Fibroblast of skin of abdomen (primary cell): ENCODE measurements around the gene PATJ.
"Not testable (repeated sequence)": the region's sequence is repeated elsewhere in the genome, so short reads cannot be mapped to it uniquely, and the experiment has no call there.

Experiments
- DNase-seq: peaks from one replicate; pipeline ENCODE4 v3.0.0-alpha.2; 2013

PATJ gene

GRCh38 chr1:62180639-62181038, 438.4 kb downstream of the PATJ start:
- no peak for DNase-seq

GRCh38 chr1:62181532-62181931, 439.3 kb downstream of the PATJ start:
- DNase-seq, result no peak

GRCh38 chr1:62182157-62182556, 439.9 kb downstream of the PATJ start:
- not testable (repeated sequence) for DNase-seq

- DNase-seq, result not testable (repeated sequence)
Measured at GRCh38 chr1:62183164-62184020, 441.1 kb downstream of the PATJ start.

- DNase-seq, result no peak
Measured at GRCh38 chr1:62184336-62184735, 442.1 kb downstream of the PATJ start.

GRCh38 chr1:62185233-62185632, 443.0 kb downstream of the PATJ start:
- not testable (repeated sequence) for DNase-seq

- DNase-seq, result no peak
Measured at GRCh38 chr1:62185677-62186076, 443.4 kb downstream of the PATJ start.

GRCh38 chr1:62187548-62187947, 445.3 kb downstream of the PATJ start:
- DNase-seq, result no peak

GRCh38 chr1:62188111-62188510, 445.8 kb downstream of the PATJ start:
- DNase-seq, result no peak

GRCh38 chr1:62194651-62195544, 452.6 kb downstream of the PATJ start, which contains the start of gene L1TD1:
Gene L1TD1 (plus strand): TSS chr1:62194849. CDS start chr1:62206629, 11,780 bp downstream.
- peak; percentile 14 for DNase-seq

- no peak for DNase-seq
Measured at GRCh38 chr1:62196086-62196690, 453.9 kb downstream of the PATJ start.

GRCh38 chr1:62198069-62198780, 455.9 kb downstream of the PATJ start:
- DNase-seq, result no peak

- DNase-seq, result peak; percentile 4
Measured at GRCh38 chr1:62198781-62199125, 456.5 kb downstream of the PATJ start.

- DNase-seq, result no peak
Measured at GRCh38 chr1:62207187-62207586, 464.9 kb downstream of the PATJ start.

GRCh38 chr1:62208087-62208486, 465.8 kb downstream of the PATJ start:
- no peak for DNase-seq

- no peak for DNase-seq
Measured at GRCh38 chr1:62208970-62209369, 466.7 kb downstream of the PATJ start.

GRCh38 chr1:62209931-62210595, 467.8 kb downstream of the PATJ start:
- no peak for DNase-seq

GRCh38 chr1:62210960-62211359, 468.7 kb downstream of the PATJ start:
- no peak for DNase-seq

- DNase-seq, result no peak
Measured at GRCh38 chr1:62212411-62212810, 470.1 kb downstream of the PATJ start.

- no peak for DNase-seq
Measured at GRCh38 chr1:62213075-62213914, 471.0 kb downstream of the PATJ start.

- DNase-seq, result no peak
Measured at GRCh38 chr1:62218604-62219003, 476.3 kb downstream of the PATJ start.
